Measurements from ENCODE around the gene RAD50. TPM values are rescaled to one million over a fixed set of nuclear protein-coding genes. Genes with fewer than 3 reads are reported as not detected.
"Not testable (repeated sequence)": the region's sequence is repeated elsewhere in the genome, so short reads cannot be mapped to it uniquely, and the experiment has no call there.

RAD50 gene
- total RNA-seq, 2 donors from 2014 or later, result 29.5 to 37.0 TPM

- H3K9me3 ChIP-seq, result no peaks in the 10 kb centered on the region
- DNase-seq, result no peak
- H3K27me3 ChIP-seq, result no peaks in the 10 kb centered on the region
- no peak for TF ChIP-seq CTCF (IDR thresholded peaks at IDR 0.05)
- intact Hi-C loops (cut with DNase I), result no loop called here
- no peak overlapping the region for H3K27ac ChIP-seq
- H3K4me1 ChIP-seq, result no peaks in the 10 kb centered on the region
- no peak overlapping the region for H3K9ac ChIP-seq (ENCODE audit: low read depth in 2 of 2, low read length in 2 of 2)
- no peaks in the 10 kb centered on the region for H3K36me3 ChIP-seq
- no peak overlapping the region for H3K4me3 ChIP-seq
Observed at GRCh38 chr5:132559383-132560060, 2.7 kb downstream of the RAD50 start.

DNA sequence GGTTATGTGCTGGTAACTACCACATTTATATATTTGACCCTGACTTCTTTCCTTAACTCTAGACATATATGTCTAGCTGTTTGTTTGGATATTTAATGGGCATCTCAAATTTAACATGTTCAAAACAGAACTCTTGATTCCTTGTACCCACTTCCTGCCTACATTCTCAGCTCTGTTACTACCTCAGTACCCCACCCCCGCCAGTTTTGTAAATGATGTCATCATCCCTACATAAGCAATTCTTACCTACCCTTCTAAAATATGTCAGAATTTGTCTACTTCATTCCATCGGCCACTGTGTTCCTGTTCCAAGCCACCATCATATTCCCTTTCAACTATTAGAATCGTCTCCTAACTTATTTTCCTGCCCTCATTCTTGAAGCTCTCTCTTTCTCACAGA, 4.8 kb downstream of the RAD50 start:
- H3K27ac ChIP-seq, result no peak overlapping the region
- intact Hi-C loops (cut with DNase I), result no loop called here
- TF ChIP-seq CTCF (IDR thresholded peaks at IDR 0.05), result no peak
- no peaks in the 10 kb centered on the region for H3K27me3 ChIP-seq
- no peaks in the 10 kb centered on the region for H3K36me3 ChIP-seq
- no peak overlapping the region for H3K4me3 ChIP-seq
- DNase-seq, result no peak
- H3K9ac ChIP-seq (ENCODE audit: low read depth in 2 of 2, low read length in 2 of 2), result no peak overlapping the region
- no peaks in the 10 kb centered on the region for H3K9me3 ChIP-seq
- no peaks in the 10 kb centered on the region for H3K4me1 ChIP-seq

- H3K27me3 ChIP-seq; H3K36me3 ChIP-seq; H3K9me3 ChIP-seq; H3K4me3 ChIP-seq; DNase-seq; intact Hi-C loops (cut with DNase I); H3K4me1 ChIP-seq; H3K27ac ChIP-seq; H3K9ac ChIP-seq (ENCODE audit: low read depth in 2 of 2, low read length in 2 of 2): not testable (repeated sequence)
Observed at GRCh38 chr5:132564555-132564954, 7.8 kb downstream of the RAD50 start.

DNA sequence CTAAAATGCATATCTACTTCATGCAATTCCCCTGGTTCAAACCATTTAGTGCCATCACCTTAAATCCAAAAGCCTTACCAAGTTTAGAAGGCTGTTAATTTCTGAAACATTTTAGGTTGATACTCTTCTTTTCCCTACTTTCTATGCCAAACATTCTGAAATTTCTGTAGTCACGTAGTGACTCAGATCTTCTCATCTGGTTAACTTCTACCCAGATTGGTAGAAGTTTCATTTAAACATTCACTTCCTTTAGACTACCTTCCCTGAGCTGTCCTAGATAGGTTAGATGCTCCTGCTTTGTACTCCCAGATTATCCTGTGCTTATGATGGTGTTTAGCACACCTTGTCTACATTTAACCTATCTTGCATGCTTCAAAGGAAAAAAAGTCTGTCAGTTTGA, 9.9 kb downstream of the RAD50 start:
- no peak for DNase-seq
- Histone ChIP-seq H3K36me3 (no peaks in the 10 kb centered on the region), H3K27me3 (no peaks in the 10 kb centered on the region), H3K27ac (no peak overlapping the region), H3K9me3 (no peaks in the 10 kb centered on the region), H3K4me3 (no peak overlapping the region), H3K9ac (ENCODE audit: low read depth in 2 of 2, low read length in 2 of 2) (no peak overlapping the region), H3K4me1 (no peaks in the 10 kb centered on the region)
- intact Hi-C loops (cut with DNase I), result no loop called here
- no peak for TF ChIP-seq CTCF (IDR thresholded peaks at IDR 0.05)

GRCh38 chr5:132576123-132576522, 19.3 kb downstream of the RAD50 start:
- intact Hi-C loops (cut with DNase I), result loop anchor here (10.0 kb wide), 1 partner anchor 49 kb away; no protein-coding TSS in a partner anchor

GRCh38 chr5:132584560-132584959, 27.8 kb downstream of the RAD50 start:
- peaks cover 15% of the 10 kb centered on the region for H3K36me3 ChIP-seq
- intact Hi-C loops (cut with DNase I), result not testable (repeated sequence)

More at GRCh38 chr5:132576123-132576522, 19.3 kb downstream of the RAD50 start:
- Histone ChIP-seq H3K9me3 (no peaks in the 10 kb centered on the region), H3K27me3 (no peaks in the 10 kb centered on the region), H3K4me3 (no peak overlapping the region), H3K4me1 (no peaks in the 10 kb centered on the region), H3K27ac (no peak overlapping the region), H3K36me3 (peaks cover 8% of the 10 kb centered on the region), H3K9ac (ENCODE audit: low read depth in 2 of 2, low read length in 2 of 2) (no peak overlapping the region)
- TF ChIP-seq CTCF (IDR thresholded peaks at IDR 0.05), result no peak
- no peak for DNase-seq

More at GRCh38 chr5:132584560-132584959, 27.8 kb downstream of the RAD50 start:
- not testable (repeated sequence) for H3K9me3 ChIP-seq; H3K4me3 ChIP-seq; H3K27ac ChIP-seq; H3K9ac ChIP-seq (ENCODE audit: low read depth in 2 of 2, low read length in 2 of 2); H3K4me1 ChIP-seq; H3K27me3 ChIP-seq; DNase-seq
